Activated CD8-positive, alpha-beta memory T cell treated with anti-CD3 and anti-CD28 coated beads for 1 hour (primary cell): Measurements from ENCODE around the gene FNBP1L.

Source experiments
- DNase-seq, 2 donors: peaks; one replicate each; pipeline ENCODE4 v3.0.0-alpha.2; 2020; ENCODE audit warnings: low read depth in 1 of 2; ENCODE audit errors: extremely low read depth in 1 of 2

The FNBP1L gene

GRCh38 chr1:93447481-93448291 is at the start of gene FNBP1L:
FNBP1L (plus strand) TSS chr1:93448118; CDS start chr1:93448282, 164 bp downstream.
- peak; percentile 15 to 30 for DNase-seq

DNA sequence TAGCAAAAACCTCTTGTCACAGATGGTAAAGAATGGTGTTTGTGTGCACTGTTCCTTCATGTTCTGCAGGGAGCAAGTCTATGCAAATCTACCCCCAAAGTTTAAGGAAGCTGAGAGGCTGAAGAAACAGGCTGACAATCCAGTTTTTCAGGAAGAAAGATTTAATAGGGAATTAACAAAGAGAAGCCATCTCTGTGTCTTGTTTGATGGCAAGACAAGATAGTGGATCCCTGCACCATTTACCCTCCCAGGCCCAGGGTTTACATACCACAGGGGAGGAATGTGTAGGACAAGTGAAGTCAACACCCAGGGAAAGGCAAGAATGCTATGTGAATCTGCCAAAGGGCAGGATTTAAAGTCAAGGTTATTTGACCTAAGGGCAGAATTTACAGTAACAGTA is 48.1 kb upstream of the FNBP1L start:
- no peak for DNase-seq

- no peak for DNase-seq
Measured at GRCh38 chr1:93408203-93408602, 39.7 kb upstream of the FNBP1L start.

GRCh38 chr1:93411000-93411399 is 36.9 kb upstream of the FNBP1L start:
- DNase-seq = no peak

DNA sequence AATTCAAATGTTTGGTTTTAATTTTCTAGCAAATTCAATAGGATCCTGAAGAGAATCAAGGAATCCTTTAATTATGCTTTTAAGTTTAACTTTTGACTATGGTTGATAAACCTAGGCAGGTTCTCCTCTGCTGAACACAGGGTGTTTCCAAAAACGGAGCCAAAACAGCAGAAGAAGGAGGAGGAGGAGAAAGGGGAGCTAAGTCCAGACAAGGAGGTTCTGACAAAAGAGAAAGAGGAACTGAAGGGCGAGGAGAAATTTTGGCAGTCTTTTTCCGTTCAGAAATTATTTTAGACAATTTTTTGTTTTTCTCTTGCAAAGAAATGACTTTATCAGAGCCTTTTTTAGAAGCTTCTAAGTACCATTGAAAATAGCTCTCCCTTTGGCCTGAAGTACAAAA is 33.2 kb upstream of the FNBP1L start:
- DNase-seq = no peak

- DNase-seq = no peak
Measured at GRCh38 chr1:93415296-93415695, 32.6 kb upstream of the FNBP1L start.

GRCh38 chr1:93416183-93416582 is 31.7 kb upstream of the FNBP1L start:
- DNase-seq = no peak

DNA sequence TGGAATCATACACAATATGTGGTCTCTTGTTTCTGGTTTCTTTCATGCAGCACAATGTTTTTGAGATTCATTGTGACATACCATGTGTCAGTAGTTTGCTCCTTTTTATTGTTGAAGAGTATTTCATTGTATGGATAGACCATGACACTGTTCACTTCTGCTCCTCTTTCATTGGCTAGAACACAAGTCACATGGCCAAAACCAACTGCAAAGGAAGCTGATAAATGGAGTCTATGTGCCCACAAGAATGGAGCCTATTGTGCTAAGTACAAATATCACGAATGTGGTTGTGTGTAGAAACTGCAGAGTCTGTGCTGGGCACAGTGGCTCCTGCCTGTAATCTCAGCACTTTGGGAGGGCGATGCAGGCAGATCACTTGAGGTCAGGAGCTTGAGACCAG is 28.6 kb upstream of the FNBP1L start:
- DNase-seq = no peak

GRCh38 chr1:93420400-93420799 is 27.5 kb upstream of the FNBP1L start:
- no peak for DNase-seq

GRCh38 chr1:93426181-93426580 is 21.7 kb upstream of the FNBP1L start:
- DNase-seq = no peak

- DNase-seq = no peak
Measured at GRCh38 chr1:93427656-93428055, 20.3 kb upstream of the FNBP1L start.

DNA sequence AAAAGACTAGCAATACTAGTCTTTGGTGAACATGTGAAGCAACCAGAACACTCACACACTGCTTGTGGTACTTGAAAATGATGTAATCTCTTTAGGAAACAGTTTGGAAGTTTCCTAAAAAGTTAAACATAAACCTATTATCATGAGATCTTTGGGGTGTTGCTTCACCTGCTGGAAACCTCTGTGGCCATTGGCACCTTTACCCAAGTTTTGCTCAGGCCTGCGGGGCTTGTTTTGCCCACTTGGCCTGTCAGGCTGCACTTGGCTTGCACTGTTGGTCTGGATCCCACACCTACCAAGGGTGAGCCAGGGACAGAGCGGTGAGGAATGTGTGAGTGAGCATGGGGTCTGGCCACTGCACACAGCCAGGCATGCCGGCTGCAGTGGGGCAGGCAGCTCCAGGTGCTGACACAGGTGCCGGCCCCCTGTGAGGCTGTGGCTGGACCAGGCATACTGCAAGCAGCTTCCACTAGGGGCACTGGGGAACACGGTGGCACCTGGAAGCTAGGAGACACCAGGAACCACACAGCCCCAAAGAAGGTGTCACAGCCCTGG is 14.4 kb upstream of the FNBP1L start:
- no peak for DNase-seq

DNA sequence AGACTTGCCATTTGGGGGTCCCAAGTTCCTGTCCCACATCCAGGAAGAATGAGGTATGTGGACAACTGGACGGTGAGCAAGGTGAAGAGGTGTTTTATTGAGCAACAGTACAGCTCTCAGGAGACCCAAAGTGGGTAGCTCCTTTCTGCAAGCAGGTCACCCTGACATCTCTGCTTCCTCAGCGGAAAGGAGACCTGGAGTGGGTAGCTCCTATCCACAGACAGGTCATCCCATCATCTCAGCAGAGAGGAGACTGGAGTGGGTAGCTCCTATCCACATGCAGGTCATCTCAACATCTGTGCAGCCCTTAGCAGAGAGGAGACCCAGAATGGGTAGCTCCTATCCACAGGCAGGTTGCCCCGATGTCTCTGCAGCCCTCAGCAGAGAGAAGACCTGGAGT is 13.8 kb upstream of the FNBP1L start:
- no peak for DNase-seq

DNA sequence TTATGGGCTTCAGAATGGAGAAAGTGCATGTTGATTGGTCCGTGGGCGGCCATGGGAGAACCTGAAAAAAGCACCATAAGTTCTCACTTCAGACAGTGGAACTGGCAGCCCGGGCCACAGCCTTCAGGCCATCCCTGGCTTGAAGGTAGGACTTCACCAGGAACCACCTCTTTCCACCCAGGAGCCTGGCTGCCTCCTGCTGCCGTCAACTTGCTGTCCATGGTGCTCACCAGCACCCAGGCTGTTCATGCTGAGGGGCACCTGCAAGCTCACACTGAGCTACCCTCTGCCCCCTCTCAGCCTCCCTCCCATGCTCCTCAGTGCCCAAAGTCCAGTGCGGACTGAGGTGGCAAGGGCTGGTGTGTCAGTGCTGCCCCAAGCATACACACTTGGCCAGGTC is 12.9 kb upstream of the FNBP1L start:
- DNase-seq = no peak

- no peak for DNase-seq
Measured at GRCh38 chr1:93435443-93435842, 12.5 kb upstream of the FNBP1L start.

DNA sequence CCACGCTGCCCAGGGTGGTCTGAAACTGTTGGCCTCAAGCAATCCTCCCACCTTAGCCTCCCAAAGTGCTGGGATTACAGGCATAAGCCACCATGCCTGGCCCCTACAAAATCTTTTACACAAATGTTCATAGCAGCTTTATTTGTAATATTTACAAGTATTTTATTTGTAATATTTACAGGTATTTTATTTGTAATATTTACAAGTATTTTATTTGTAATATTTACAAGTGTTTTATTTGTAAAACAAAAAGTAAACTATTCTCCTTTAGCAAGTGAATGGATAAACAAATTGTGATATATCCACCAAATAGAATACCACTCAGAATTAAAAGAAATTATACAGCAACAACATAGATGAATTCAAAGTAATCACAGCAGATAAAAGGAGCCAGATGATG is 11.4 kb upstream of the FNBP1L start:
- no peak for DNase-seq

DNA sequence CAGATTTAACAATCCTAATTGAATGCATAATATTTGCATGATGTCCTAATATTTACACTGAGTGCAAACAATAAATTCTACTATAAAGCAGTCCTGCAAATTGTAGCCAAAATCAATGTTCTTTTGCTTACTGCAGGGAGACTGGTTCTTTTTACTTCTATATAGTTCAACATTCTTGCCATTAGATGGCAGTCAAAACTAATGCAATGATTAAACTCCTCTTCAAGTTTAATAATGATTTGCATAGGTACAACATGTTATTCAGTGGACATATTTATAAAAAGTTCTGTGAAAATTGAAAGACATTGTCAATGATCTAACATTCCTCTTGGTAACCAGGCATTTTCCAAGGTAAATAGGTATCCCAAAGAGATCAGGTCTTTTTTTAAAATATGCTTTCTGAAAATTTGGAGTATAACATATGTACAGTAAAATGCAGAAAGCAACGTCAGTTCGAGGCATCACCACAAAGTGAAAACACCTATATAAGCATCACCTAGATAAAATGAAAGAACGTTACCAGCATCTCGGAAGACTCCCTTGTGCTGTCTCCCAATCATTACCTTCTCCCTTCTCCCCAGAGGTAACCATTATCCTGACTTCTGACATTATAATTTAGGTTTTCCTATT is 9.8 kb upstream of the FNBP1L start:
- DNase-seq = no peak

DNA sequence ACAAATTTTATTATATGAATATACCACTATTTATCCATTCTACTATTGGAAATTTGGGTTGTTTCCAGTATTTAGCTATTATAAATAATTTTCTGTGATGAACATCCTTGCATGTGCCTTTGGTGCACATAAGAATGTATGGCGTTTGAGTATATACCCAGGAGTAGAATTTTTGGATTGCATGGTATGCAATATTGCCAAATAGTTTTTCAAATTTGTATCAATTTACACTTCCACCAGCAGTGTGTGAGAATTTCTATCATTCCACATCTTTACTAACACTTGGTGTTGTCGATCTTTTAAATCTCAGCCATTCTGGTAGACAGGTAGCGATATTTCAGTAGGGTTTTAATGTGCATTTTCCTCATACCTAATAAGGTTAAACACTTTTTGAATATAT is 9.2 kb upstream of the FNBP1L start:
- DNase-seq = no peak

DNA sequence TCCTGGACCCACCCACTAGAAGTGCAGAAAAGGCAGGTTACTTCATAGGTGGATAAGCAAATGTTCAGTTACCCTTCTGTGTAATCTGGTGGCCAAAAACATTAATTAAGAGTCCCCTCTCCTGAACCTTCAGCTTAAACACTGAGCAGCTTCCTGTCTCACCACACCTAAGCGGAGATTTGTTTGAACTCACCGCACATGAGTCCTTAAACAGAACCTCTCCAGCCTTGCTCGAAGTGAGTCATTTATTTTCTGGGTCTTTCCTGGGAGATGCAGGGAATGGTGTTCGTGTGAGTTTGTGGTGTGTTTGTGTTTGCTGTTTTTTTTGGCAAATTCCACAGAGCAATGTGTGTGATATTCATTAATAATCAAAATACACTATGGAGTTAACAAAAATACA is 7.6 kb upstream of the FNBP1L start:
- DNase-seq = no peak

- DNase-seq = no peak
Measured at GRCh38 chr1:93440706-93441105, 7.2 kb upstream of the FNBP1L start.

DNA sequence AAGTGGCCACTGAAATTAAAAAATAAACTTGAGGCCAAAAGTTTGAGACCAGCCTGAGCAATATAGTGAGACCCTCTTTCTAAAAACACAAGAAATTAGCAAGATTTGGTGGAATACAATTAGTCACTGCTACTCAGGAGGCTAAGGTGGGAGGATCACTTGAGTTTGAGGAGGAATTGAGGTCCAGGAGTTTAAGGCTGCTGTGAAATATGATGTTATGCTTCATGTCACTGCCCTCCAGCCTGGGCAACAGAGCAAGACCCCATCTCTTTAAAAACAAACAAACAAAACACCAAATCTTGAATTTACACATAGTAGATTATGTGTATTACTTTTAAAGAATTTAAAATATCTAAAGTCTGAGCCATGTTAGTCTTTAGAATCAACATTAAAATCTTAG is 6.3 kb upstream of the FNBP1L start:
- no peak for DNase-seq

- DNase-seq = no peak
Measured at GRCh38 chr1:93442008-93442666, 5.8 kb upstream of the FNBP1L start.
